CD4-positive, alpha-beta memory T cell (primary cell): ENCODE data around the gene VGLL1. TPM values are rescaled to one million over a fixed set of nuclear protein-coding genes. Genes with fewer than 3 reads are reported as not detected.
A peak's percentile ranks its signal among the peaks of the same experiment; 100 is the strongest.

ENCODE experiments used
- CTCF ChIA-PET: fragments of 350-600 bp; sonication (Branson Sonifier 250); formaldehyde crosslinking; loops from one replicate; lab custom pipeline; 2021; ENCODE audit warnings: inconsistent platforms; ENCODE audit not compliant: partially characterized antibody; lab: Charles Lee
- POLR2A ChIA-PET: fragments of 350-600 bp; sonication (Branson Sonifier 250); formaldehyde crosslinking; loops from one replicate; lab custom pipeline; 2021; ENCODE audit not compliant: partially characterized antibody; lab: Charles Lee
- DNase-seq, 5 donors: peaks; one replicate each; pipeline versions ENCODE4 v3.0.0 to v3.0.0-alpha.2; 2020 to 2022; ENCODE audit warnings: mixed read lengths in 1 of 5
- H3K27ac ChIP-seq: one replicate; pipeline ENCODE4 v1.7.0; 2013; ENCODE audit warnings: low read depth, low read length
- H3K27me3 ChIP-seq: 2 replicates; pipeline ENCODE4 v1.7.0; 2013; ENCODE audit warnings: mild to moderate bottlenecking, low read length, moderate library complexity; ENCODE audit not compliant: insufficient read depth
- H3K36me3 ChIP-seq: 2 replicates; pipeline ENCODE4 v1.7.0; 2013; ENCODE audit warnings: mild to moderate bottlenecking, low read length, moderate library complexity; ENCODE audit not compliant: insufficient read depth
- H3K4me1 ChIP-seq: 2 replicates; pipeline ENCODE4 v1.7.0; 2013; ENCODE audit warnings: mild to moderate bottlenecking, low read length, moderate library complexity; ENCODE audit not compliant: insufficient read depth
- H3K4me3 ChIP-seq, 2 donors: one replicate each; pipeline ENCODE4 v1.7.0; 2013; ENCODE audit warnings: low read length in 2 of 2, mild to moderate bottlenecking in 1 of 2
- H3K9me3 ChIP-seq, 2 donors: one replicate each; pipeline ENCODE4 v1.7.0; 2013; ENCODE audit warnings: low read length in 2 of 2, control low read depth in 1 of 2; ENCODE audit not compliant: control insufficient read depth in 1 of 2
- H3K27ac Mint-ChIP-seq, 7 donors: one replicate each; pipeline ENCODE4 v1.8.0; 2020 to 2021; ENCODE audit warnings: mixed read lengths in 7 of 7, mild to moderate bottlenecking in 6 of 7, inconsistent platforms in 3 of 7, moderate library complexity in 3 of 7
- H3K27me3 Mint-ChIP-seq, 2 donors: one replicate each; pipeline ENCODE4 v1.8.0; 2020 to 2021; ENCODE audit warnings: mixed read lengths in 2 of 2
- H3K36me3 Mint-ChIP-seq, 2 donors: one replicate each; pipeline ENCODE4 v1.8.0; 2020 to 2021; ENCODE audit warnings: mixed read lengths in 2 of 2, inconsistent platforms in 1 of 2, mild to moderate bottlenecking in 1 of 2
- H3K4me1 Mint-ChIP-seq, 4 donors: one replicate each; pipeline ENCODE4 v1.8.0; 2020 to 2021; ENCODE audit warnings: mixed read lengths in 4 of 4, mild to moderate bottlenecking in 1 of 4
- H3K4me3 Mint-ChIP-seq, 8 donors: one replicate each; pipeline ENCODE4 v1.8.0; 2020 to 2021; ENCODE audit warnings: mixed read lengths in 8 of 8, mild to moderate bottlenecking in 7 of 8, moderate library complexity in 6 of 8, inconsistent platforms in 3 of 8
- H3K9me3 Mint-ChIP-seq, 8 donors: one replicate each; pipeline ENCODE4 v1.8.0; 2020 to 2021; ENCODE audit warnings: mixed read lengths in 8 of 8, mild to moderate bottlenecking in 5 of 8, inconsistent platforms in 3 of 8, moderate library complexity in 1 of 8
- intact Hi-C: fragments of 100-400 bp; cut with micrococcal nuclease; formaldehyde crosslinking; loops from one replicate; pipeline ENCODE4 v1.15.1; 2023
- polyA plus RNA-seq, 2 donors: library from polyadenylated mRNA; unstranded; fragments of 300-500 nt; fragmentation: Illumina TruSeq; gene quantifications; one replicate each; pipeline ENCODE4 v1.2.3, GENCODE V29; 2021
- total RNA-seq, 2 experiments: library from RNA; stranded (reverse); gene quantifications; one replicate each; pipeline ENCODE4 v1.2.3, GENCODE V29; 2021

VGLL1 gene
- total and polyA plus RNA-seq, 4 experiments from 2014 or later = not detected

GRCh38 chrX:136496764-136497555 is 35.1 kb upstream of the VGLL1 start:
- peak overlapping the region; percentile 83 for H3K4me3 ChIP-seq

GRCh38 chrX:136497556-136498052 is 34.4 kb upstream of the VGLL1 start, which contains the start of gene HTATSF1:
Gene HTATSF1, plus strand, starts transcription at chrX:136497592. Its CDS starts 93 bp downstream, at chrX:136497685.
- Histone ChIP-seq H3K27me3 (no peaks in the 10 kb centered on the region), H3K4me1 (peaks cover 23% of the 10 kb centered on the region), H3K4me3 (peak within 1 kb of the TSS; percentile 83), H3K9me3 (no peaks in the 10 kb centered on the region), H3K36me3 (peaks cover 13% of the 10 kb centered on the region), H3K27ac (peak within 1 kb of the TSS; percentile 73)
- POLR2A ChIA-PET = interaction anchor here (1.0 to 2.0 kb wide), 11 partner anchors 28 to 977 kb away, joined by 3 to 9 read pairs (median 3); partner anchors contain the start of gene RBMX
- intact Hi-C loops = loop anchor here (1.0 to 10.0 kb wide), 8 partner anchors 80 to 977 kb away; partner anchors contain the start of genes FHL1, INTS6L, MAP7D3 and SLC9A6
- Mint-ChIP-seq H3K36me3 (peaks cover 9 to 16% of the 10 kb centered on the region in 2 donors), H3K4me1 (peaks cover 6 to 31% (median 17%) of the 10 kb centered on the region in 4 donors), H3K27me3 (no peaks in the 10 kb centered on the region), H3K4me3 (peak within 1 kb of the TSS; percentile 88 to 95 (median 91)), H3K27ac (peak within 1 kb of the TSS; percentile 93 to 99 (median 98)), H3K9me3 (peaks cover 0 to 3% (median 0%) of the 10 kb centered on the region in 8 donors)
- CTCF ChIA-PET = interaction anchor here (1.3 kb wide), 1 partner anchor 198 kb away, joined by 3 read pairs; no protein-coding TSS in a partner anchor
- DNase-seq = no peak

More at GRCh38 chrX:136496764-136497555, 35.1 kb upstream of the VGLL1 start:
- ChIA-PET POLR2A (interaction anchor here (0.9 to 2.0 kb wide), 15 partner anchors 26 to 976 kb away, joined by 3 to 9 read pairs (median 3); partner anchors contain the start of gene RBMX), CTCF (no interaction called here)
- no peaks in the 10 kb centered on the region for H3K27me3 ChIP-seq
- Mint-ChIP-seq H3K27me3 (peaks cover 0 to 2% of the 10 kb centered on the region in 2 donors), H3K4me3 (peak overlapping the region; percentile 88 to 95 (median 90)), H3K4me1 (peaks cover 6 to 31% (median 17%) of the 10 kb centered on the region in 4 donors), H3K9me3 (peaks cover 0 to 3% (median 0%) of the 10 kb centered on the region in 8 donors), H3K27ac (peak overlapping the region; percentile 93 to 99 (median 98)), H3K36me3 (peaks cover 9 to 16% of the 10 kb centered on the region in 2 donors)
- peaks cover 13% of the 10 kb centered on the region for H3K36me3 ChIP-seq
- intact Hi-C loops = loop anchor here (1.0 to 10.0 kb wide), 8 partner anchors 80 to 976 kb away; partner anchors contain the start of genes FHL1, INTS6L, MAP7D3 and SLC9A6
- H3K27ac ChIP-seq = peak overlapping the region; percentile 73
- H3K9me3 ChIP-seq = no peaks in the 10 kb centered on the region
- peak; percentile 88 to 94 (median 91) for DNase-seq
- H3K4me1 ChIP-seq = peaks cover 23% of the 10 kb centered on the region

- no peak overlapping the region for H3K4me3 ChIP-seq
- DNase-seq = no peak
- intact Hi-C loops = no loop called here
- H3K36me3 ChIP-seq = no peaks in the 10 kb centered on the region
- H3K36me3 Mint-ChIP-seq = no peaks in the 10 kb centered on the region
- POLR2A ChIA-PET = no interaction called here
- no peaks in the 10 kb centered on the region for H3K27me3 ChIP-seq
- peaks cover 0 to 10% (median 7%) of the 10 kb centered on the region in 4 donors for H3K4me1 Mint-ChIP-seq
- no peaks in the 10 kb centered on the region for H3K27me3 Mint-ChIP-seq
- no peaks in the 10 kb centered on the region for H3K4me1 ChIP-seq
- CTCF ChIA-PET = no interaction called here
- no peaks in the 10 kb centered on the region for H3K9me3 ChIP-seq
- peaks cover 0 to 1% (median 0%) of the 10 kb centered on the region in 8 donors for H3K9me3 Mint-ChIP-seq
- no peak overlapping the region for H3K27ac ChIP-seq
- no peak overlapping the region for H3K4me3 Mint-ChIP-seq
- no peak overlapping the region for H3K27ac Mint-ChIP-seq
Observed at GRCh38 chrX:136519069-136519468, 12.9 kb upstream of the VGLL1 start.

- intact Hi-C loops = no loop called here
Observed at GRCh38 chrX:136523770-136524169, 8.2 kb upstream of the VGLL1 start.

GRCh38 chrX:136525738-136526606 is 6.0 kb upstream of the VGLL1 start:
- Histone ChIP-seq H3K9me3 (no peaks in the 10 kb centered on the region), H3K4me3 (no peak overlapping the region), H3K36me3 (no peaks in the 10 kb centered on the region), H3K27ac (no peak overlapping the region), H3K27me3 (no peaks in the 10 kb centered on the region), H3K4me1 (no peaks in the 10 kb centered on the region)
- ChIA-PET POLR2A (interaction anchor here (0.8 kb wide), 1 partner anchor 29 kb away, joined by 3 read pairs; no protein-coding TSS in a partner anchor), CTCF (no interaction called here)
- Mint-ChIP-seq H3K4me1 (peaks cover 0 to 11% (median 8%) of the 10 kb centered on the region in 4 donors), H3K4me3 (no peak overlapping the region), H3K36me3 (no peaks in the 10 kb centered on the region), H3K27ac (peak overlapping the region in 2 of 7 donors; percentile 25 to 53), H3K9me3 (peaks cover 0 to 1% (median 0%) of the 10 kb centered on the region in 8 donors), H3K27me3 (peaks cover 0 to 1% of the 10 kb centered on the region in 2 donors)
- no peak for DNase-seq
- intact Hi-C loops = no loop called here

More at GRCh38 chrX:136523770-136524169, 8.2 kb upstream of the VGLL1 start:
- H3K9me3 ChIP-seq = no peaks in the 10 kb centered on the region
- H3K4me1 ChIP-seq = no peaks in the 10 kb centered on the region
- ChIA-PET CTCF (no interaction called here), POLR2A (interaction anchor here (1.4 kb wide), 1 partner anchor 27 kb away, joined by 4 read pairs; no protein-coding TSS in a partner anchor)
- H3K27me3 Mint-ChIP-seq = peaks cover 0 to 1% of the 10 kb centered on the region in 2 donors
- no peaks in the 10 kb centered on the region for H3K36me3 Mint-ChIP-seq
- no peak overlapping the region for H3K27ac Mint-ChIP-seq
- DNase-seq = no peak
- no peak overlapping the region for H3K27ac ChIP-seq
- no peak overlapping the region for H3K4me3 ChIP-seq
- no peaks in the 10 kb centered on the region for H3K36me3 ChIP-seq
- peaks cover 0 to 1% (median 0%) of the 10 kb centered on the region in 8 donors for H3K9me3 Mint-ChIP-seq
- peak overlapping the region in 1 of 8 donors; percentile 47 for H3K4me3 Mint-ChIP-seq
- H3K4me1 Mint-ChIP-seq = peaks cover 0 to 10% (median 7%) of the 10 kb centered on the region in 4 donors
- H3K27me3 ChIP-seq = no peaks in the 10 kb centered on the region

- no peak overlapping the region for H3K4me3 Mint-ChIP-seq
- peaks cover 0 to 1% of the 10 kb centered on the region in 2 donors for H3K27me3 Mint-ChIP-seq
- no peaks in the 10 kb centered on the region for H3K36me3 Mint-ChIP-seq
- Histone ChIP-seq H3K9me3 (no peaks in the 10 kb centered on the region), H3K36me3 (no peaks in the 10 kb centered on the region), H3K4me1 (no peaks in the 10 kb centered on the region), H3K27ac (no peak overlapping the region), H3K4me3 (no peak overlapping the region), H3K27me3 (no peaks in the 10 kb centered on the region)
- ChIA-PET POLR2A (no interaction called here), CTCF (no interaction called here)
- peaks cover 0 to 4% (median under 1%) of the 10 kb centered on the region in 4 donors for H3K4me1 Mint-ChIP-seq
- H3K9me3 Mint-ChIP-seq = peaks cover 0 to 1% (median 0%) of the 10 kb centered on the region in 8 donors
- H3K27ac Mint-ChIP-seq = no peak overlapping the region
- intact Hi-C loops = no loop called here
- no peak for DNase-seq
Observed at GRCh38 chrX:136528645-136529315, 3.2 kb upstream of the VGLL1 start.
